Testis (tissue), 2 donors: ENCODE data around the gene ABCC9.

Source experiments
- POLR2A ChIP-seq: fragments of 450-650 bp; IDR thresholded peaks from one replicate; pipeline ENCODE4 v1.6.1; 2017; ENCODE audit warnings: antibody characterized with exemption, mild to moderate bottlenecking, moderate library complexity
- TF ChIP-seq, protein P1 (sequence below), 3 experiments: fragments of 450-650 bp in 2 of 3; fragments of 200-600 bp in 1 of 3; sonication (generic) in 1 of 3; IDR thresholded peaks; one replicate each; pipeline ENCODE4 v1.5.1; 2016 to 2019; ENCODE audit warnings: antibody characterized with exemption in 3 of 3, mild to moderate bottlenecking in 2 of 3, moderate library complexity in 1 of 3

DNA sequence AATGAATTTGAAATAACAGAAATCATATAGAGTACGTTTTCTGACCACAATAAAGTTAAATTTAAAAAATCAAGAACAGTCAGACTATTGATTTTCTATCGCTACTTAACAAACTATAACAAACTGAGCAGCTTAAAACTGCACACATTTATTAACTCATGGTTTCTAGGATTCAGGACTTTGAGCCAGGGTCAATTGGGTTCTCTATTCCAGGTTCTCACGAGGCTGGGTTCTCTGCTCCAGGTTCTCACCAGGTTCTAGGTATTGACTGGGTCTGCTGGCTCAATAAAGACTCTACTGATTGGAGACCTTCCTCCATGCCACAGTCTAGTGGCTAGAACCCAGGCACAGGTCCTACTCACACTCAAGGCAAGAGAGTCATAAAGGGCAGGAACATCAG is 22.8 kb downstream of the ABCC9 start:
- TF ChIP-seq POLR2A: no peak
- TF ChIP-seq, protein P1, sequence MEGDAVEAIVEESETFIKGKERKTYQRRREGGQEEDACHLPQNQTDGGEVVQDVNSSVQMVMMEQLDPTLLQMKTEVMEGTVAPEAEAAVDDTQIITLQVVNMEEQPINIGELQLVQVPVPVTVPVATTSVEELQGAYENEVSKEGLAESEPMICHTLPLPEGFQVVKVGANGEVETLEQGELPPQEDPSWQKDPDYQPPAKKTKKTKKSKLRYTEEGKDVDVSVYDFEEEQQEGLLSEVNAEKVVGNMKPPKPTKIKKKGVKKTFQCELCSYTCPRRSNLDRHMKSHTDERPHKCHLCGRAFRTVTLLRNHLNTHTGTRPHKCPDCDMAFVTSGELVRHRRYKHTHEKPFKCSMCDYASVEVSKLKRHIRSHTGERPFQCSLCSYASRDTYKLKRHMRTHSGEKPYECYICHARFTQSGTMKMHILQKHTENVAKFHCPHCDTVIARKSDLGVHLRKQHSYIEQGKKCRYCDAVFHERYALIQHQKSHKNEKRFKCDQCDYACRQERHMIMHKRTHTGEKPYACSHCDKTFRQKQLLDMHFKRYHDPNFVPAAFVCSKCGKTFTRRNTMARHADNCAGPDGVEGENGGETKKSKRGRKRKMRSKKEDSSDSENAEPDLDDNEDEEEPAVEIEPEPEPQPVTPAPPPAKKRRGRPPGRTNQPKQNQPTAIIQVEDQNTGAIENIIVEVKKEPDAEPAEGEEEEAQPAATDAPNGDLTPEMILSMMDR (IDR thresholded peaks at IDR 0.05): no peak
